Suprapubic skin (tissue), 4 donors: ENCODE measurements around the gene SNRNP70.

Source experiments
- CTCF ChIP-seq, 2 donors: fragments of 200-600 bp in 1 of 2; fragments of 450-650 bp in 1 of 2; sonication (generic) in 1 of 2; IDR thresholded peaks; one replicate each; pipeline ENCODE4 v1.5.1; 2016 to 2019; ENCODE audit warnings: antibody characterized with exemption in 2 of 2, mild to moderate bottlenecking in 1 of 2, moderate library complexity in 1 of 2
- EP300 ChIP-seq: sonication (generic); formaldehyde crosslinking; IDR thresholded peaks from one replicate; pipeline ENCODE4 v1.6.1; 2017; ENCODE audit warnings: antibody characterized with exemption
- POLR2A ChIP-seq, 2 donors: fragments of 450-650 bp; IDR thresholded peaks; one replicate each; pipeline ENCODE4 v1.6.1; 2017; ENCODE audit warnings: antibody characterized with exemption in 2 of 2, mild to moderate bottlenecking in 2 of 2, moderate library complexity in 2 of 2
- POLR2AphosphoS5 ChIP-seq, 3 donors: sonication (generic); formaldehyde crosslinking; IDR thresholded peaks; one replicate each; pipeline ENCODE4 v1.6.1; 2017; ENCODE audit warnings: antibody characterized with exemption in 3 of 3

GRCh38 chr19:49125025-49125731 lies 39.9 kb downstream of the SNRNP70 start:
- TF ChIP-seq POLR2AphosphoS5 (IDR thresholded peaks at IDR 0.05) (no peak), POLR2A (IDR thresholded peaks at IDR 0.05) (no peak), CTCF (IDR thresholded peaks at IDR 0.05) (no peak), EP300 (no peak)
